Left lung (tissue), 10 donors: ENCODE measurements around the gene EPHB2. TPM values are rescaled to one million over a fixed set of nuclear protein-coding genes. Genes with fewer than 3 reads are reported as not detected.

Experiments
- ATAC-seq: fragments of 200-7000 bp; cut with Tn5 transposase; one replicate; pipeline ENCODE4 v1.9.1; 2020; ENCODE audit warnings: moderate library complexity
- DNase-seq, 4 donors: peaks; one replicate each; pipeline ENCODE4 v3.0.0-alpha.2; 2013 to 2020
- H3K27ac ChIP-seq, 2 donors: fragments of 200-600 bp; sonication (generic) in 1 of 2; one replicate each; pipeline versions ENCODE4 v1.5.0 to v1.8.0; 2020 to 2021
- H3K27me3 ChIP-seq, 2 donors: fragments of 200-600 bp; sonication (generic) in 1 of 2; one replicate each; pipeline versions ENCODE4 v1.5.0 to v1.8.0; 2020 to 2021
- H3K36me3 ChIP-seq, 2 donors: fragments of 200-600 bp; sonication (generic) in 1 of 2; one replicate each; pipeline versions ENCODE4 v1.5.0 to v1.8.0; 2020 to 2021
- H3K4me1 ChIP-seq, 2 donors: fragments of 200-600 bp; one replicate each; pipeline ENCODE4 v1.8.0; 2021
- H3K4me3 ChIP-seq, 2 donors: fragments of 200-600 bp; sonication (generic) in 1 of 2; one replicate each; pipeline versions ENCODE4 v1.5.0 to v1.8.0; 2020 to 2021; ENCODE audit warnings: mild to moderate bottlenecking in 1 of 2
- H3K9me3 ChIP-seq, 2 donors: fragments of 200-600 bp; sonication (generic) in 1 of 2; one replicate each; pipeline versions ENCODE4 v1.5.0 to v1.8.0; 2020 to 2021
- intact Hi-C, 2 donors: fragments of 100-400 bp; cut with DNase I; formaldehyde crosslinking; loops; one replicate each; pipeline versions ENCODE4 v1.11.2 to v1.14.2; 2022
- polyA plus RNA-seq, 6 donors: library from polyadenylated mRNA; unstranded; fragments of 120-200 nt; gene quantifications; one replicate each; pipeline ENCODE4 v1.2.1, GENCODE V29; 2013; ENCODE audit not compliant: insufficient read length in 6 of 6
- total RNA-seq, 2 donors: library from RNA; stranded (reverse); fragmentation: NEBNext Ultra II Directional; extraction: Animal tissue kit (Norgen Biotek cat#: 25700); gene quantifications; one replicate each; pipeline ENCODE4 v1.2.1, GENCODE V29; 2021
- TF ChIP-seq, protein P1 (sequence below), 2 donors: fragments of 200-600 bp; sonication (generic) in 1 of 2; IDR thresholded peaks; one replicate each; pipeline versions ENCODE4 v1.5.0 to v1.8.0; 2021; ENCODE audit warnings: antibody characterized with exemption in 2 of 2
- donor health status: DM: no; HTN: yes; CAD: no.
- donor health status: DM: no; HTN: no; CAD: no.

EPHB2 gene
- total and polyA plus RNA-seq, 8 donors = 11.3 to 21.0 (median 17.2) TPM

DNA sequence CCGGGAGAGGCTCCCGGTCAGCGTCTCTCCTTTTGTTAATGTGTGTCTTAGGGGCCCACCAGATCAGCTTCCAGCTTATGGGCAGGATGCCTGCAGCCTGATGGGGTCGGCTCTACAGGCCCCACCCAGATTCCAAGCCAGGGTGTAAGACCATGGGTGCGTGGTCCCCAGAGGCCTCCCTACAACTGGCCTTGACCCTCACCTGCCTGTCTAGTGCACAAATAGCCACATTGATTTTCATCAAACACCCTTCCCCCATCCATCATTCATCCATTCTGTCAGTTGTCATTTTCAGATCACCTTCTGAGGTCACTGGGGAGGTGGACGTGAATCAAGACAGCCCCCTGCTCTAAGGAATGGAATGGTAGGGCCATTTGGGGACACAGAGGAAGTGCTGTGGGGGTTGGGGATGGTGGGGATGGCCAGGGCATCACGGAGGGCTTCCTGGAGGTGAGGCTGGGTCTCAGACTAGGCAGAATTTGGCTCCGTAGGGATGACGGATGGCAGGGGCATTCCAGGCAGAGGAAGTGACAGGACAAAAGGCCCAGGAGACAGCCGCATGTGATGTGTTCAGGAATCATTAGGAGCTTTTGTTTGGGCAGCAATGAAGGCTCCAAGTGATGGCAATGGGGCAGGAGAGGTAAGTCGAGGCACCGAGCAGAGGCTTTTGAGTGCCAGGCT, 118.8 kb downstream of the EPHB2 start:
- H3K36me3 ChIP-seq = no peaks in the 10 kb centered on the region
- no peaks in the 10 kb centered on the region for H3K9me3 ChIP-seq
- intact Hi-C loops = no loop called here
- no peak overlapping the region for H3K4me3 ChIP-seq
- H3K27ac ChIP-seq = no peak overlapping the region
- no peak for DNase-seq
- H3K4me1 ChIP-seq = peaks cover 0 to 11% of the 10 kb centered on the region in 2 donors
- TF ChIP-seq, protein P1, sequence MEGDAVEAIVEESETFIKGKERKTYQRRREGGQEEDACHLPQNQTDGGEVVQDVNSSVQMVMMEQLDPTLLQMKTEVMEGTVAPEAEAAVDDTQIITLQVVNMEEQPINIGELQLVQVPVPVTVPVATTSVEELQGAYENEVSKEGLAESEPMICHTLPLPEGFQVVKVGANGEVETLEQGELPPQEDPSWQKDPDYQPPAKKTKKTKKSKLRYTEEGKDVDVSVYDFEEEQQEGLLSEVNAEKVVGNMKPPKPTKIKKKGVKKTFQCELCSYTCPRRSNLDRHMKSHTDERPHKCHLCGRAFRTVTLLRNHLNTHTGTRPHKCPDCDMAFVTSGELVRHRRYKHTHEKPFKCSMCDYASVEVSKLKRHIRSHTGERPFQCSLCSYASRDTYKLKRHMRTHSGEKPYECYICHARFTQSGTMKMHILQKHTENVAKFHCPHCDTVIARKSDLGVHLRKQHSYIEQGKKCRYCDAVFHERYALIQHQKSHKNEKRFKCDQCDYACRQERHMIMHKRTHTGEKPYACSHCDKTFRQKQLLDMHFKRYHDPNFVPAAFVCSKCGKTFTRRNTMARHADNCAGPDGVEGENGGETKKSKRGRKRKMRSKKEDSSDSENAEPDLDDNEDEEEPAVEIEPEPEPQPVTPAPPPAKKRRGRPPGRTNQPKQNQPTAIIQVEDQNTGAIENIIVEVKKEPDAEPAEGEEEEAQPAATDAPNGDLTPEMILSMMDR (IDR thresholded peaks at IDR 0.05) = no peak
- peaks cover 0 to 7% of the 10 kb centered on the region in 2 donors for H3K27me3 ChIP-seq
- no peak for ATAC-seq

DNA sequence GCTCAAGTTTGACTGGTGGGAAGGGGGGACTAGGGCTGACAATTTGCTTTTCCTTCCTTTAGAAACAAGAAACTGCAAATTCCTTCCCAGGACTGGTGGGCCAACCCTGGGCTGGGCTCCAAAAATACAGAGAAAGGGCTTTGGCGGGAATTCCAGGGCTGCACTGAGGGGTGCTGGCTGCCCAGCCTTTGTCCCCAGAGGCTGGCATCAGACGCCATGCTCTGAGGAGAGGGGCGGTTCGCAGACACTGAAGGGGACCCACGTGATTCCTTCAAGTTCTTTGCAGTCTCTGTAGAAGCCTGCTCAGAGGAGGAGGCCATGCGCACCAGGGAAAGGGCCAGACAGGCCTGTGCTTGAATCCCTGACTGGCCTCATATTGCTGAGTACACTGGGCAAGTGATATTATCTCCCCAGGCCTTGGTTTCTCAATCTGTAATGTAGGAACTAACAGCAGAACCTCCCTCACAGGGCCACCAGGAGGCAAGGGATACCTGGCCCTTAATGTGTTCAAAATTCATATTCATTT, 119.5 kb downstream of the EPHB2 start:
- Histone ChIP-seq H3K27ac (no peak overlapping the region), H3K27me3 (peaks cover 0 to 7% of the 10 kb centered on the region in 2 donors), H3K36me3 (no peaks in the 10 kb centered on the region), H3K4me1 (peaks cover 0 to 11% of the 10 kb centered on the region in 2 donors), H3K9me3 (no peaks in the 10 kb centered on the region), H3K4me3 (no peak overlapping the region)
- TF ChIP-seq, protein P1 (IDR thresholded peaks at IDR 0.05) = no peak
- peak; percentile 38 for ATAC-seq
- peak in 1 of 4 donors; percentile 56 for DNase-seq
- intact Hi-C loops = no loop called here

GRCh38 chr1:22830757-22831340, 120.2 kb downstream of the EPHB2 start:
- Histone ChIP-seq H3K4me1 (peaks cover 0 to 11% of the 10 kb centered on the region in 2 donors), H3K27ac (no peak overlapping the region), H3K27me3 (peaks cover 0 to 10% of the 10 kb centered on the region in 2 donors), H3K4me3 (no peak overlapping the region), H3K36me3 (no peaks in the 10 kb centered on the region), H3K9me3 (no peaks in the 10 kb centered on the region)
- TF ChIP-seq, protein P1 (IDR thresholded peaks at IDR 0.05) = no peak
- ATAC-seq (no peak), DNase-seq (no peak)
- intact Hi-C loops = no loop called here

- peak overlapping the region in 1 of 2 donors; percentile 16 for H3K27ac ChIP-seq
- TF ChIP-seq, protein P1 (IDR thresholded peaks at IDR 0.05) = no peak
- H3K4me1 ChIP-seq = peaks cover 0 to 5% of the 10 kb centered on the region in 2 donors
- ATAC-seq (peak; percentile 88), DNase-seq (peak in 1 of 4 donors; percentile 73)
- H3K4me3 ChIP-seq = no peak overlapping the region
- intact Hi-C loops = no loop called here
- H3K9me3 ChIP-seq = no peaks in the 10 kb centered on the region
- H3K27me3 ChIP-seq = peaks cover 0 to 13% of the 10 kb centered on the region in 2 donors
- no peaks in the 10 kb centered on the region for H3K36me3 ChIP-seq
Measured at GRCh38 chr1:22831729-22832413, 121.2 kb downstream of the EPHB2 start.

DNA sequence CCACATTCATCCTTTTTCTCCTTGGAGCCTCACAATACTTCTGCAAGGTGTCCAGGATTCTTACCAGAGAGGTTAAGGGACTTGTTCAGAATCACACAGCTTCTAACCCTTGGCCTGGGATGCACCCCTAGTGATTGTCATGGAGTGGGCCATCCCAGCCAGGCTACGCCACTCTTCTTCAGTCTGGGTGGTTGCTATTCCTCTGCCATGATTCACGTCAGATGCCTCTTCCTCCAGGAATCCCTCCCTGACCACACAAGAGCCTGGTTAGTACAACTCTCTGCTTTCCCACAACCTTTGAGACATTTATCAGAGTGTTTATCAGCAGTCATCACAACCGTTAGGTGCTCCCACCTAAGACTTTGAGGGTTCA, 121.8 kb downstream of the EPHB2 start:
- peak in 1 of 4 donors; percentile 10 for DNase-seq
- TF ChIP-seq, protein P1 (IDR thresholded peaks at IDR 0.05) = no peak
- no peaks in the 10 kb centered on the region for H3K9me3 ChIP-seq
- H3K4me3 ChIP-seq = no peak overlapping the region
- H3K27ac ChIP-seq = no peak overlapping the region
- peaks cover 0 to 13% of the 10 kb centered on the region in 2 donors for H3K27me3 ChIP-seq
- H3K4me1 ChIP-seq = no peaks in the 10 kb centered on the region
- ATAC-seq = no peak
- H3K36me3 ChIP-seq = no peaks in the 10 kb centered on the region
- intact Hi-C loops = no loop called here
